Kidney (tissue), 14 donors: Measurements from ENCODE around the gene MYO7A. TPM values are rescaled to one million over a fixed set of nuclear protein-coding genes. Genes with fewer than 3 reads are reported as not detected.

Source experiments
- DNase-seq, 5 donors: peaks; one replicate each; pipeline ENCODE4 v3.0.0-alpha.2; 2013 to 2020
- FAIRE-seq: peaks from 2 replicates; lab custom pipeline; 2012; peaks lifted over from hg19 to GRCh38; lab: Jason Lieb, UNC
- H3K27ac ChIP-seq, 2 donors: one replicate each; pipeline ENCODE4 v1.7.0; 2013; ENCODE audit warnings: low read depth in 2 of 2, low read length in 2 of 2, inconsistent platforms in 1 of 2
- H3K27me3 ChIP-seq: one replicate; pipeline ENCODE4 v1.7.1; 2013; ENCODE audit warnings: low read length, inconsistent platforms; ENCODE audit not compliant: control insufficient read depth, insufficient read depth
- H3K36me3 ChIP-seq, 3 donors: one replicate each; pipeline versions ENCODE4 v1.7.0 to v1.7.1; 2013; ENCODE audit warnings: low read length in 3 of 3, control low read depth in 1 of 3, inconsistent platforms in 1 of 3; ENCODE audit not compliant: insufficient read depth in 3 of 3, control insufficient read depth in 2 of 3
- H3K4me1 ChIP-seq, 3 donors: one replicate each; pipeline versions ENCODE4 v1.7.0 to v1.7.1; 2013; ENCODE audit warnings: low read length in 3 of 3, inconsistent platforms in 1 of 3, low read depth in 1 of 3; ENCODE audit not compliant: control insufficient read depth in 2 of 3, insufficient read depth in 2 of 3
- H3K4me3 ChIP-seq, 3 donors: one replicate each; pipeline versions ENCODE4 v1.7.0 to v1.8.1; 2013; ENCODE audit warnings: low read length in 3 of 3, control low read depth in 1 of 3, inconsistent platforms in 1 of 3
- H3K9ac ChIP-seq, 3 donors: one replicate each; pipeline versions ENCODE4 v1.7.0 to v1.7.1; 2013; ENCODE audit warnings: low read length in 3 of 3, control low read depth in 1 of 3, inconsistent platforms in 1 of 3
- H3K9me3 ChIP-seq, 3 donors: one replicate each; pipeline versions ENCODE4 v1.7.0 to v1.7.1; 2013; ENCODE audit warnings: low read length in 3 of 3, control low read depth in 1 of 3, inconsistent platforms in 1 of 3; ENCODE audit not compliant: control insufficient read depth in 2 of 3, insufficient read depth in 1 of 3
- CTCF ChIP-seq: IDR thresholded peaks from 3 replicates; pipeline ENCODE4 v1.5.1; 2012; ENCODE audit warnings: mild to moderate bottlenecking, moderate library complexity, borderline replicate concordance; ENCODE audit not compliant: insufficient read depth; ENCODE audit errors: extremely low read depth
- intact Hi-C: fragments of 100-400 bp; cut with DNase I; formaldehyde crosslinking; loops from one replicate; pipeline ENCODE4 v1.11.1; 2022
- polyA plus RNA-seq: library from polyadenylated mRNA; stranded (reverse); fragments of 350-450 nt; fragmentation: Illumina TruSeq; extraction: RNeasy Lipid Tissue Mini Kit (QIAGEN cat#74804); gene quantifications from one replicate; pipeline ENCODE4 v1.2.3, GENCODE V29; 2014; ENCODE audit warnings: low read depth, low replicate concordance; ENCODE audit not compliant: insufficient read depth
- total RNA-seq: library from RNA; stranded (reverse); fragmentation: NEBNext Ultra II Directional; extraction: Animal tissue kit (Norgen Biotek cat#: 25700); gene quantifications from one replicate; pipeline ENCODE4 v1.2.1, GENCODE V29; 2021
- donor health status: control.
- donor health status: control.
- donor health status: control.
- donor health status: control.
- donor health status: control.
- donor health status: DM: yes; HTN: yes; CAD: no.
- donor health status: Normal renal cell carcinoma (clear cell type).

The MYO7A gene
- total and polyA plus RNA-seq, 2 donors from 2014 or later, result 6.1 to 10.7 TPM

- Histone ChIP-seq H3K9me3 (peaks cover 0 to 6% (median 4%) of the 10 kb centered on the region in 3 donors), H3K4me1 (no peaks in the 10 kb centered on the region), H3K27ac (no peak overlapping the region), H3K9ac (no peak overlapping the region), H3K27me3 (no peaks in the 10 kb centered on the region), H3K36me3 (no peaks in the 10 kb centered on the region), H3K4me3 (no peak overlapping the region)
- DNase-seq (no peak), FAIRE-seq (no peak)
- intact Hi-C loops, result no loop called here
- no peak for TF ChIP-seq CTCF
Measured at GRCh38 chr11:77249427-77249826, 121.4 kb downstream of the MYO7A start.

GRCh38 chr11:77250881-77251640 is 123.0 kb downstream of the MYO7A start:
- no peak for FAIRE-seq
- intact Hi-C loops, result no loop called here
- H3K9ac ChIP-seq, result no peak overlapping the region

GRCh38 chr11:77252555-77253270 is 124.7 kb downstream of the MYO7A start:
- no peaks in the 10 kb centered on the region for H3K36me3 ChIP-seq
- intact Hi-C loops, result no loop called here
- H3K27me3 ChIP-seq, result no peaks in the 10 kb centered on the region
- peaks cover 0 to 6% (median 4%) of the 10 kb centered on the region in 3 donors for H3K9me3 ChIP-seq
- FAIRE-seq (no peak), DNase-seq (no peak)
- no peak overlapping the region for H3K9ac ChIP-seq
- no peak overlapping the region for H3K27ac ChIP-seq
- H3K4me3 ChIP-seq, result no peak overlapping the region
- H3K4me1 ChIP-seq, result no peaks in the 10 kb centered on the region
- no peak for TF ChIP-seq CTCF

More at GRCh38 chr11:77250881-77251640, 123.0 kb downstream of the MYO7A start:
- no peak for DNase-seq
- Histone ChIP-seq H3K36me3 (no peaks in the 10 kb centered on the region), H3K4me1 (no peaks in the 10 kb centered on the region), H3K4me3 (no peak overlapping the region), H3K9me3 (peaks cover 0 to 6% (median 4%) of the 10 kb centered on the region in 3 donors), H3K27ac (no peak overlapping the region), H3K27me3 (no peaks in the 10 kb centered on the region)
- TF ChIP-seq CTCF, result no peak
